Stimulated activated CD4-positive, alpha-beta T cell treated with anti-CD3 and anti-CD28 coated beads, TNF-alpha, amount 100 ng/mL, for 1 hour (primary cell): ENCODE measurements around the gene PKD2.
"Not testable (repeated sequence)": the region's sequence is repeated elsewhere in the genome, so short reads cannot be mapped to it uniquely, and the experiment has no call there.

Experiments
- DNase-seq, 3 donors: peaks; one replicate each; pipeline ENCODE4 v3.0.0-alpha.2; 2020; ENCODE audit warnings: low read depth in 3 of 3, low spot score in 1 of 3

PKD2 gene

GRCh38 chr4:88063634-88064296 is 56.3 kb downstream of the PKD2 start:
- no peak for DNase-seq

DNA sequence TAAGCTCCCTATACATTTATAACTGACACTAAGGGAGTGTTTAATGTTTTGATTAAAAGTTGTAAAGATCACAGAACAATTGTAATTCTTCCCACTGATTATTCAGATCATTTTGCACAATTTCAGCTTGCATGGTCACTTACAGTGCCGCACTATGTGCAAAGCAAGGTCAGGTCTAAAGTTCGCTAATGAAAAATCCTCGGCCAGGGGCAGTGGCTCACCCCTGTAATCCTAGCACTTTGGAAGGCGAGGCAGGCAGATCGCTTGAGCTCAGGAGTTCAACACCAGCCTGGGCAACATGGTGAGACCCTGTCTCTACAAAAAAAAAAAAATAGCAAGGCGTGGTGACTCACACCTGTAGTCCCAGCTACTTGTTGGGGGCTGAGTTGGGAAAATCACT is 57.0 kb downstream of the PKD2 start:
- DNase-seq = no peak

GRCh38 chr4:88070031-88070430 is 62.6 kb downstream of the PKD2 start:
- DNase-seq = no peak

- DNase-seq = no peak
Observed at GRCh38 chr4:88075336-88075735, 67.9 kb downstream of the PKD2 start.

- no peak for DNase-seq
Observed at GRCh38 chr4:88077911-88078524, 70.6 kb downstream of the PKD2 start.

DNA sequence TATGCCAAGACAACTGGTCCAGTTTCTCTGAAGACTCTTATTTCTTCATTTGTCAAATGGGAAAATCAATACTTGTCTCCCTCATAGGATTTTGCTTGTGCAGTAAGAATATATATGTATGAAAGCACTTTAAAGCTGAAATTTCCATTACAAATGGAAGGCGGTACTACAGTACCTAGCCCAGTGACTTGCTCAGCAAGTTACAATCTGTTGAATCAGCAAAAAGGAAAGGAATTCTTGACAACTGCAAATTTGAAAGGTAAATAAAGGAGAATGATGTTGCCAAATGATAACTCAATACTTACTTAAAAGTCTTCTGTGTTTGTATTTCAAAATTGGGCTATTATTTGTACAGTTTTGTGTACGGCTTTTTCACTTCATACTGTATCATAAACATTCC is 71.1 kb downstream of the PKD2 start:
- no peak for DNase-seq

- no peak for DNase-seq
Observed at GRCh38 chr4:88080626-88081025, 73.2 kb downstream of the PKD2 start.

- DNase-seq = no peak
Observed at GRCh38 chr4:88087004-88087403, 79.6 kb downstream of the PKD2 start.

DNA sequence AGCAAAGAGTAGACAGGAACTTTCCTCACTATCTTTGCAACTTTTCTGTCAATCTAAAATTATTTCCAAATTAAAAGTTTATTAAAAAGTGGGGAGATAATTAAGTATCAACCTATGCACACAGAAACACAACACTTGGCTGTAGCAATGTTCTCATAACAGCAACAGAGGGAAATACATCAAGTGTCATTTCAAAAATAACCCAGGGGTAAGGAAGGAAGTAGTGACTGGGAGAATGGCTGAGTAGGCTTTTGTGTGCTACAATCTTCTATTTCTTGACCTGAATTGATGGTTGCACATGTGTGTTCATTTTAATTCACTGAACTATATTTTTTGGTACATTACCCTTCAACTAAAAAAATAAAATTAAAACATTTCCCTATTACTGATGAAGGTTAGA is 83.5 kb downstream of the PKD2 start:
- DNase-seq = no peak

DNA sequence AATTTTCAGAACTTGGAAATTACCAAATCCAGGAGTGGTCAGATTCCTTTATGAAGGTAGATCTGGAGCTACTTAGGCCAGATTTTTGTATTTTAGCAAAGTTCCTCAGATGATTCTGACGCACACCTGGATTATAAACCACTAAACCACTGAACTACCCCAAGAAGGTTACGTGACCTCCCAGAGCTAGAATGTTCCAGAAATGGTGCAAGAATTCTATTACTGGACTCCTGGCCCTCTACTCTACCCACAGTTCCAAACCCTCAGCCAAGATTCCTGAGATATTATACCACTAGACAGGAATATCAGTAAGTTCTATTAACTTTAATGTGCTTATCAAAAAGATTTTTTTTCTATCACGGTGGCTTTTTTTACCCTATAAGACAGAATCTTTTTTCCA is 83.9 kb downstream of the PKD2 start:
- no peak for DNase-seq

GRCh38 chr4:88093874-88094273 is 86.4 kb downstream of the PKD2 start:
- no peak for DNase-seq

GRCh38 chr4:88097301-88097700 is 89.9 kb downstream of the PKD2 start:
- DNase-seq = no peak

DNA sequence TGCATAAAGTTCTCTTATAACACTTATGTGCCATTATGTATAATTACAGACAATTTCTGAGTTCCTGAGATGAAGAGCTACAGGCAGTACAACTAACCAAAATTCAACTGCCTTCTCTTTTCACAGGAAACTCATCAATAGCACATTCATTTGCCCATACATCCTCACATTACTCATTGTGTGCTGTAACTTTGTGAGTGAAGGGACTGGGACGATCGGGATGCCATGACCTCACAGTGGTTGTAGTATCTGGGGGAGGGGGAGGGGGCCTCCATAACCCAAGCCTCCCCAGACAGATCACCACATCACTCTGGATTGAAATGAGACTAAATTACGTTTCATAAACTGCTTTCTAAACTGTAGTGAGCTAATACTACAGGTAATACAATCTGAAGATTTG is 90.3 kb downstream of the PKD2 start:
- no peak for DNase-seq

GRCh38 chr4:88098993-88099752 is 91.7 kb downstream of the PKD2 start:
- DNase-seq = no peak

DNA sequence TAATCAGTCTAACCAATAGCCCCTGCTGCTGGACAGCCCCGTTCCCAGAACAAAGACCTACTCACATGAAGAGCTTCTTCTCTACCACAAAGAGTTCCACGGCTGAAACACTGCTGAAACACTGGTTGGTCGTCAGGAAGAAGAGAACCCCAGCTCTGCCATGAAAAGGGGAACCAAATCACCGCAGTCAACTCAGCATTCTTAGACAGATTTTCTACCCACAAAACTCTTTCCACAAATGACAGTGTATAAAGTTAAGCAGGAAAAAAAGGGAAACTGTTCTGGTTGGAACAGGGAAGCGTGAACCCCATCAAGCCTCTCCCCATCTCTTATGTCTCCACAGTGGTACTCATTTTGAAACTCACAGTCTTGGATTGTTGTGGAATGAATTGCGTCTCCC is 93.7 kb downstream of the PKD2 start:
- DNase-seq = no peak

DNA sequence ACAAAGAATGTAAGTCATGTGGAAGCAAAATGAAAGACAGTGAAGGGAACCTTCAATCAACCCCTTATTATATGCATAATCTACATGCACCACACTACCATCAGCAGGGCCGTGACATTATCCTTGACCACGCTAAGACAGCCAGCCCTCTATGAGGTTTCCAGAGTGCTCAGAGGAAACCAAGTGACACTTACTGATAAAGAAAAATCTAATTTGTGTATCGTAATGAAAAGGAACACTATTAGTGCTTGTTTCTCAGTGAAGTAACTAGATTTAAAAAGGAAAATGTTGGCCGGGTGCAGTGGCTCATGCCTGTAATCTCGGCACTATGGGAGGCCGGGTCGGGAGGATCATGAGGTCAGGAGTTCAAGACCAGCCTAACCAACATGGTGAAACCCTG is 94.6 kb downstream of the PKD2 start:
- no peak for DNase-seq

DNA sequence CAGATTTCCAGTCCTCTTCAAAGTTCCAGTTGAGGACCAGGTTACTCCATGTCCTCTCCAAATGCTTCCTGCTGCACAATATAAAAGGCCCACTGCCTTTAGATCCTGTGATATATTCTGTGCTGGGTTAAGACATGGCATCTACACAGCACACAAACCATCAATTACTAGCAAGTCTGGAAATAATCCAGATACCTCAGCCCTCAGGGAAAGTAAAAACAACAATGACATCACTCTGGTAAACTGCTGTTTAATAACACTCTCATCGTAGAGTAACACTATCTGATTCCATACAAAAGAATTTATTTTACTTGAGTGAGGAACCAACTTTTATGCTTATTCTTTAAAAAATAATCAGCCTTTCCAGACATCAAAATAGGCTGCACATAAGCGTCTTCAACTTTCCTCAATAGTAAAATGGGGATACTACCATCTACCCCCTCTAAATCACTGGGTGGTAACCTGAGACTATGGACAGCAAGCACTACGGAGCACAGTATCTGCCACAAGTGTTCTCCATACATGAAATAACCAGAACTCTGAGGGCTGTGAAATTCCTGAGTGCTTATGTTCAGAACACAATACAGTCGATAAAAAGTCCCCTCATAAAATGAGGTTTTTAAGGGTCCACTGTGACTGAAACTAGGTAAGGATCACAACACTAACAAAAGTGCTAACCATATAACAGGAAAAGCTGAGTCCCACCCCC is 97.6 kb downstream of the PKD2 start:
- DNase-seq = no peak

DNA sequence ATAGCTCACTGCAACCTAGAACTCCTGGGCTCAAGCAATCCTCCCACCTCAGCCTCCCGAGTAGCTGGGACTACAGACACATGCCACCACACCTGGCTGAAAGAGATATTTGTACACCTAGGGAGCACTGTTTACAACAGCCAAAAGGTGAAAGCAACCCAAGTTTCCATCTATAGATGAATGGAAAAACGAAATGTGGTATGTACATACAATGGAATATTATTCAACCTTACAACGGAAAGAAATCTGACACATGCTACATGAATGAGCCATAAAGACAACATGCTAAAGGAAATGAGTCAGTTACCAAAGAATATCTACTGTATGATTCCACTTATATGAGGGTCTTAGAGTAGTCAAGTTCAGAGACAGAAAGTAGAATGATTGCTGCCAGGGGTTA is 98.8 kb downstream of the PKD2 start:
- DNase-seq = no peak

DNA sequence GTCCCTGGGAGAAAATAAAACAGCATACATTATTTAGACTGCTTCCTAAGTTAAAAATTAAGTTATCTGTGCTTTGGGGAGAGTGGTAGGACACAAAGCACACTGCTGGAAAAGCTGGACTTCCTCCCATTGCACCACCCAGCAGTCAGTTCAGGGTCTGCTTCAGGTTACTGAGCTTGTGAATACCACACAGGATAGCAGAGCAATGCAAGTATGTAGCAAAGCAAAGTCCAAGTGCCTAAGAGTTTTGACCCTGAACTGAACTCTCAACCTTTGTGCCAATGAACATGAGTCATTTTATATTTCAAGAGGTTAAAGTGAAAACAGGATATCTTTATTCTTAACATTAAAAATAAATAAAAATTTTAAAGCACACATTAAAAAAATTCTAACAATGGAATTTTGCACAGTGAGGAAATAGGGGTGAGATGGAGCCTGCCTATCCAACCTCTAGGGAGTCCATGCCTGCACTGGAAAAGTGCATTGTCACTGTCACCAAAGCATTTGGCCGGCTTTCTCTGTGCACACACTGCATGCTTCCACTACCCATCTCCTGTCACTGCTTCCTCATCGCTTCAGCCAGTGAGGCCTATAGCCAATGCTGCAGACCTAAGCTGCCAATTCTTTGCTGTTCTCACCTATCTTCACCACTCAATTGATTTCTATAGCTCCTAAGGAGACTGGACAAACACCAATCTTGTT is 100.1 kb downstream of the PKD2 start:
- DNase-seq = no peak

DNA sequence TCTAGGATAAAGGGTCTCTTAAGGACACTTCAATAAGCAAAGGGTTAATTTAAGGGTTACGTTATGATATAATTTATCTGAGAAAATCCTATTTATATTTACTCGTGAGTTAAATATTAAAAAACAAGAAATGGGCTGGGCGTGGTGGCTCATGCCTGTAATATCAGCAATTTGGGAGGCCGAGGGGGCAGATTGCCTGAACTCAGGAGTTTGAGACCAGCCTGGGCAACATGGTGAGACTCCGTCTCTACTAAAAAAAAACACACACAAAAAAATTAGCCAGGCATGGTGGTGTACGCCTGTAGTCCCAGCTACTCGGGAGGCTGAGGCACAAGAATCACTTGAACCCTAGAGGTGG is 100.7 kb downstream of the PKD2 start:
- not testable (repeated sequence) for DNase-seq

- DNase-seq = no peak
Observed at GRCh38 chr4:88108747-88109122, 101.3 kb downstream of the PKD2 start.
